ENCODE results near the gene CELF5.

GRCh38 chr19:3206216-3206953, 18.1 kb upstream of the CELF5 start:
- TF ChIP-seq ARHGAP35 (IDR thresholded peaks at IDR 0.05; ENCODE audit: partially characterized antibody) (no peak), MAX (CRISPR knock-in tag; IDR thresholded peaks at IDR 0.05) (no peak), PHF21A (IDR thresholded peaks at IDR 0.05; ENCODE audit: borderline replicate concordance, low read depth) (no peak), ZNF324 (CRISPR knock-in tag; IDR thresholded peaks at IDR 0.05) (no peak), EGR1 (conservative IDR thresholded peaks at IDR 0.05) (no peak)

All from K562 (cell line).